HCT116 (cell line): ENCODE data around the gene DDA1. TPM values are rescaled to one million over a fixed set of nuclear protein-coding genes. Genes with fewer than 3 reads are reported as not detected.

Experiments used
- ATAC-seq: fragments of 200-7000 bp; cut with Tn5 transposase; 2 replicates; pipeline ENCODE4 v1.9.1; 2020; ENCODE audit warnings: mild to moderate bottlenecking, moderate library complexity
- BruUV-seq: library from RNA; stranded (reverse); fragments of 400-500 nt; replicated peaks from 2 replicates; lab custom pipeline; 2021; lab: Mats Ljungman, UMichigan
- CTCF ChIA-PET: fragments of 300-600 bp; sonication (Branson Sonifier 250); formaldehyde crosslinking; loops from one replicate; lab custom pipeline; 2021; ENCODE audit warnings: antibody characterized with exemption; lab: Charles Lee
- POLR2A ChIA-PET: fragments of 300-600, 350-600 bp; sonication (Branson Sonifier 250); formaldehyde crosslinking; loops from one replicate; lab custom pipeline; 2021; ENCODE audit warnings: antibody characterized with exemption; lab: Charles Lee
- RAD21 ChIA-PET, 2 experiments: fragments of 300-600 bp; sonication (Branson Sonifier 250); formaldehyde crosslinking; loops; one replicate each; lab custom pipeline; 2023; ENCODE audit warnings: low total read pairs in 2 of 2; ENCODE audit not compliant: uncharacterized antibody in 2 of 2, unreplicated experiment in 2 of 2, low non-redundant PET in 1 of 2; lab: Charles Lee
- DNase-seq: peaks from one replicate; pipeline ENCODE4 v3.0.0-alpha.2; 2010; ENCODE audit warnings: low read depth, low spot score
- H2AFZ ChIP-seq: fragments of 200-600 bp; shearing (Covaris generic), sonication (generic); 2 replicates; pipeline ENCODE4 v1.6.1; 2017; ENCODE audit warnings: low read depth, mixed run types, mixed read lengths, antibody characterized with exemption, low read length; ENCODE audit not compliant: poor library complexity, severe bottlenecking
- H3K27ac ChIP-seq: 2 replicates; pipeline ENCODE4 v1.5.1; 2012; ENCODE audit warnings: low read depth, low read length
- H3K27me3 ChIP-seq: fragments of 200-600 bp; sonication (generic); 2 replicates; pipeline ENCODE4 v1.6.1; 2016; ENCODE audit warnings: mixed run types, low read length, mixed read lengths; ENCODE audit not compliant: insufficient read depth
- H3K36me3 ChIP-seq, 2 experiments: fragments of 200-500 bp in 1 of 2; fragments of 200-600 bp in 1 of 2; sonication (Bioruptor generic) in 1 of 2; sonication (generic) in 1 of 2; 2 replicates each; pipeline versions ENCODE4 v1.5.1 to v1.6.1; 2014 to 2016; ENCODE audit warnings: low read length in 2 of 2, inconsistent platforms in 1 of 2, mixed read lengths in 1 of 2, mixed run types in 1 of 2; ENCODE audit not compliant: insufficient read depth in 2 of 2, control insufficient read depth in 1 of 2
- H3K4me1 ChIP-seq, 2 experiments: fragments of 200-600 bp in 1 of 2; sonication (generic) in 1 of 2; 2 replicates each; pipeline versions ENCODE4 v1.5.1 to v1.6.1; 2012 to 2017; ENCODE audit warnings: low read length in 2 of 2, inconsistent platforms in 1 of 2, mild to moderate bottlenecking in 1 of 2, mixed read lengths in 1 of 2, mixed run types in 1 of 2, moderate library complexity in 1 of 2; ENCODE audit not compliant: insufficient read depth in 2 of 2, control insufficient read depth in 1 of 2
- H3K4me2 ChIP-seq: fragments of 200-600 bp; sonication (generic); 2 replicates; pipeline ENCODE4 v1.6.1; 2017; ENCODE audit warnings: mixed run types, low read length, mixed read lengths
- H3K4me3 ChIP-seq, 2 experiments: fragments of 200-600 bp in 1 of 2; sonication (generic) in 1 of 2; replicated peaks in 1 of 2; 2 replicates each; pipeline ENCODE4 v1.5.1; 2011 to 2016; ENCODE audit warnings: low read length in 2 of 2, control low read depth in 1 of 2, low read depth in 1 of 2, mild to moderate bottlenecking in 1 of 2, mixed read lengths in 1 of 2, mixed run types in 1 of 2
- H3K79me2 ChIP-seq: fragments of 200-600 bp; sonication (generic); 2 replicates; pipeline ENCODE4 v1.6.1; 2017; ENCODE audit warnings: mild to moderate bottlenecking, mixed run types, low read length, moderate library complexity, mixed read lengths; ENCODE audit not compliant: insufficient read depth
- H3K9ac ChIP-seq: fragments of 200-600 bp; sonication (generic); 2 replicates; pipeline ENCODE4 v1.6.1; 2016; ENCODE audit warnings: low read length, mixed read lengths
- H3K9me2 ChIP-seq: fragments of 200-600 bp; sonication (generic), shearing (Covaris generic); 2 replicates; pipeline ENCODE4 v1.6.1; 2017; ENCODE audit warnings: mixed run types, mild to moderate bottlenecking, moderate library complexity; ENCODE audit not compliant: insufficient read depth
- H3K9me3 ChIP-seq, 2 experiments: fragments of 200-500 bp in 1 of 2; fragments of 200-600 bp in 1 of 2; sonication (Bioruptor generic) in 1 of 2; sonication (generic) in 1 of 2; 2 replicates each; pipeline ENCODE4 v1.6.1; 2014 to 2017; ENCODE audit warnings: low read length in 2 of 2, mixed read lengths in 2 of 2, inconsistent platforms in 1 of 2, low read depth in 1 of 2, mild to moderate bottlenecking in 1 of 2, mixed run types in 1 of 2, moderate library complexity in 1 of 2; ENCODE audit not compliant: control insufficient read depth in 1 of 2, insufficient read depth in 1 of 2
- H4K20me1 ChIP-seq: fragments of 200-600 bp; sonication (generic), shearing (Covaris generic); 2 replicates; pipeline ENCODE4 v1.6.1; 2017; ENCODE audit warnings: mixed run types, mild to moderate bottlenecking, moderate library complexity; ENCODE audit not compliant: insufficient read depth
- CBX3 ChIP-seq: IDR thresholded peaks from 2 replicates; pipeline ENCODE4 v1.6.1; 2012; ENCODE audit warnings: low read depth
- EGR1 ChIP-seq: IDR thresholded peaks from 2 replicates; pipeline ENCODE4 v1.6.1; 2012; ENCODE audit warnings: low read depth
- ELF1 ChIP-seq: IDR thresholded peaks from 2 replicates; pipeline ENCODE4 v1.6.1; 2012; ENCODE audit warnings: low read depth, borderline replicate concordance
- EZH2phosphoT487 ChIP-seq: fragments of 200-600 bp; IDR thresholded peaks from 2 replicates; pipeline ENCODE4 v1.6.1; 2018; ENCODE audit warnings: antibody characterized with exemption, borderline replicate concordance
- FOSL1 ChIP-seq: IDR thresholded peaks from 2 replicates; pipeline ENCODE4 v1.6.1; 2012; ENCODE audit warnings: low read depth
- JUND ChIP-seq: IDR thresholded peaks from 2 replicates; pipeline ENCODE4 v1.6.1; 2012
- REST ChIP-seq: IDR thresholded peaks from 2 replicates; pipeline ENCODE4 v1.6.1; 2012; ENCODE audit warnings: low read depth
- SIN3A ChIP-seq: IDR thresholded peaks from 2 replicates; pipeline ENCODE4 v1.6.1; 2012; ENCODE audit warnings: low read depth
- SRF ChIP-seq: IDR thresholded peaks from 2 replicates; pipeline ENCODE4 v1.6.1; 2012; ENCODE audit warnings: low read depth
- TCF7L2 ChIP-seq: IDR thresholded peaks from 2 replicates; pipeline ENCODE4 v1.7.0; 2011; ENCODE audit warnings: borderline replicate concordance, inconsistent platforms; ENCODE audit not compliant: insufficient read depth, insufficient read length; ENCODE audit errors: extremely low read depth
- YY1 ChIP-seq: IDR thresholded peaks from 2 replicates; pipeline ENCODE4 v1.6.1; 2011; ENCODE audit warnings: low read length, low read depth, moderate library complexity, mild to moderate bottlenecking; ENCODE audit not compliant: insufficient replicate concordance; ENCODE audit errors: extremely low read depth
- ZFX ChIP-seq: fragments of 450-650 bp; IDR thresholded peaks from 2 replicates; pipeline ENCODE4 v1.6.1; 2017
- intact Hi-C: fragments of 100-400 bp; cut with micrococcal nuclease; formaldehyde crosslinking; loops from 2 replicates; pipeline ENCODE4 v1.10.0; 2022
- total RNA-seq: library from RNA; stranded (reverse); gene quantifications from one replicate; pipeline ENCODE4 v1.2.1, GENCODE V29; 2021; ENCODE audit not compliant: unreplicated experiment
- TF ChIP-seq, protein P1 (sequence below): IDR thresholded peaks from 2 replicates; pipeline ENCODE4 v1.6.1; 2012
- TF ChIP-seq, protein P2 (sequence below), 3 experiments: fragments of 200-600 bp in 1 of 3; sonication (generic) in 1 of 3; IDR thresholded peaks in 2 of 3; conservative IDR thresholded peaks in 1 of 3; 2 replicates each; pipeline ENCODE4 v1.5.1; 2012 to 2017; ENCODE audit warnings: low read depth in 2 of 3, low read length in 2 of 3, antibody characterized with exemption in 1 of 3, borderline replicate concordance in 1 of 3, control low read depth in 1 of 3, mild to moderate bottlenecking in 1 of 3, mixed read lengths in 1 of 3, mixed run types in 1 of 3, moderate library complexity in 1 of 3; ENCODE audit not compliant: insufficient read depth in 1 of 3

Gene DDA1
- total RNA-seq, 1 experiment from 2014 or later: 68.6 TPM

GRCh38 chr19:17321655-17322489, 12.5 kb downstream of the DDA1 start:
- Histone ChIP-seq H3K79me2 (no peaks in the 10 kb centered on the region; the same call in 1 of the 2 replicates), H3K27me3 (no peaks in the 10 kb centered on the region), H3K9me2 (no peaks in the 10 kb centered on the region), H3K9me3 (no peaks in the 10 kb centered on the region), H4K20me1 (no peaks in the 10 kb centered on the region), H3K36me3 (peaks cover 11 to 12% of the 10 kb centered on the region in 2 experiments; a peak in 2 of 4 replicates), H3K4me1 (peaks cover 11 to 14% of the 10 kb centered on the region in 2 experiments), H3K4me2 (no peak overlapping the region), H3K27ac (peak overlapping the region; percentile 22; the same call in 1 of the 2 replicates), H3K9ac (no peak overlapping the region), H2AFZ (no peak overlapping the region), H3K4me3 (no peak overlapping the region)
- DNase-seq (no peak), ATAC-seq (no peak)
- TF ChIP-seq YY1: no peak
- TF ChIP-seq, protein P1, sequence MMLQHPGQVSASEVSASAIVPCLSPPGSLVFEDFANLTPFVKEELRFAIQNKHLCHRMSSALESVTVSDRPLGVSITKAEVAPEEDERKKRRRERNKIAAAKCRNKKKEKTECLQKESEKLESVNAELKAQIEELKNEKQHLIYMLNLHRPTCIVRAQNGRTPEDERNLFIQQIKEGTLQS: no peak
- no peak for TF ChIP-seq ELF1
- ChIA-PET RAD21 (no interaction called here), POLR2A (no interaction called here), CTCF (no interaction called here)
- BruUV-seq: no TSS peak
- intact Hi-C loops: no loop called here

DNA sequence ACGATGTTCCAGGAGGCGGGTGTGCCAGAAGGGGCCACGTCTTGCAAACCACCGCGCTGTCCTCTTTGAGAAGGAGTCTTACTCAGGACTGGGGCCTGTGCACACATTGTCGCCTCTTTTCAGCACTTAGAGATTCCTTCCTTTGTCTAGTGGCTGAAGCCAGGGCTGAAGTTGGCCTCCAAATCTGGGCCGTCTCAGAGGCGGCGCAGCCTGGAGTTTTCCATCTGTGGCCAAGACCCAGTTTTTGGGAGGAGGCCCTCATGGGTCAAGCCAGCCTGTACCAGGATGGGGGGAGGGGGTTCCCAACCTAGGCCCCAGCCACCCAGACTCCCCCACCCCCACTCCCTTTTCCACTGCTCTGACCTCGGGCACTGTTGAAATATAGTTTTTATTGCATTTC, 13.5 kb downstream of the DDA1 start:
- Histone ChIP-seq H3K9ac (no peak overlapping the region), H4K20me1 (no peaks in the 10 kb centered on the region), H3K4me3 (no peak overlapping the region), H3K36me3 (peaks cover 11 to 12% of the 10 kb centered on the region in 2 experiments; a peak in 2 of 4 replicates), H3K27ac (no peak overlapping the region)
- BruUV-seq: no TSS peak
- RAD21 ChIA-PET: no interaction called here
- TF ChIP-seq ELF1 (no peak), JUND (no peak), SIN3A (no peak), TCF7L2 (no peak), CBX3 (no peak), EZH2phosphoT487 (no peak), SRF (no peak), EGR1 (no peak), REST (no peak), ZFX (no peak), FOSL1 (no peak)
- TF ChIP-seq, protein P2, sequence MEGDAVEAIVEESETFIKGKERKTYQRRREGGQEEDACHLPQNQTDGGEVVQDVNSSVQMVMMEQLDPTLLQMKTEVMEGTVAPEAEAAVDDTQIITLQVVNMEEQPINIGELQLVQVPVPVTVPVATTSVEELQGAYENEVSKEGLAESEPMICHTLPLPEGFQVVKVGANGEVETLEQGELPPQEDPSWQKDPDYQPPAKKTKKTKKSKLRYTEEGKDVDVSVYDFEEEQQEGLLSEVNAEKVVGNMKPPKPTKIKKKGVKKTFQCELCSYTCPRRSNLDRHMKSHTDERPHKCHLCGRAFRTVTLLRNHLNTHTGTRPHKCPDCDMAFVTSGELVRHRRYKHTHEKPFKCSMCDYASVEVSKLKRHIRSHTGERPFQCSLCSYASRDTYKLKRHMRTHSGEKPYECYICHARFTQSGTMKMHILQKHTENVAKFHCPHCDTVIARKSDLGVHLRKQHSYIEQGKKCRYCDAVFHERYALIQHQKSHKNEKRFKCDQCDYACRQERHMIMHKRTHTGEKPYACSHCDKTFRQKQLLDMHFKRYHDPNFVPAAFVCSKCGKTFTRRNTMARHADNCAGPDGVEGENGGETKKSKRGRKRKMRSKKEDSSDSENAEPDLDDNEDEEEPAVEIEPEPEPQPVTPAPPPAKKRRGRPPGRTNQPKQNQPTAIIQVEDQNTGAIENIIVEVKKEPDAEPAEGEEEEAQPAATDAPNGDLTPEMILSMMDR (IDR thresholded peaks at IDR 0.05 in 2 of 3, conservative IDR thresholded peaks at IDR 0.05 in 1 of 3; ENCODE audit: borderline replicate concordance in 1 of 3, insufficient read depth in 1 of 3, low read depth in 2 of 3, low read length in 2 of 3): no peak
- TF ChIP-seq, all 23 proteins: peak for 0
- DNase-seq (no peak), ATAC-seq (no peak)
- no peaks in the 10 kb centered on the region for H3K27me3 ChIP-seq
- no peak overlapping the region for H3K4me2 ChIP-seq
- ChIA-PET POLR2A (no interaction called here), CTCF (no interaction called here)
- intact Hi-C loops: no loop called here
- no peaks in the 10 kb centered on the region for H3K9me3 ChIP-seq
- H3K9me2 ChIP-seq: no peaks in the 10 kb centered on the region
- H3K79me2 ChIP-seq: no peaks in the 10 kb centered on the region; the same call in 1 of the 2 replicates
- H3K4me1 ChIP-seq: peaks cover 9 to 13% of the 10 kb centered on the region in 2 experiments
- H2AFZ ChIP-seq: no peak overlapping the region
